HepG2 (cell line): ENCODE measurements around the gene LRP1B.

Experiments used
- SNRNP70 ChIP-seq: fragments of 200-400 bp; formaldehyde crosslinking; IDR thresholded peaks from 2 replicates; pipeline ENCODE4 v1.6.1; 2017; ENCODE audit warnings: mild to moderate bottlenecking, low read depth, low read length, moderate library complexity
- TCF7L2 ChIP-seq: IDR thresholded peaks from 2 replicates; pipeline ENCODE4 v1.6.1; 2011; ENCODE audit warnings: mild to moderate bottlenecking, low read depth, low read length, moderate library complexity
- ZBTB42 ChIP-seq: sonication (generic); formaldehyde crosslinking; IDR thresholded peaks from 2 replicates; pipeline ENCODE4 v1.5.0; 2020; ENCODE audit warnings: mild to moderate bottlenecking, missing genetic modification reagents
- ZNF430 ChIP-seq: sonication (generic); formaldehyde crosslinking; IDR thresholded peaks from 2 replicates; pipeline ENCODE4 v1.9.0; 2021; ENCODE audit warnings: mild to moderate bottlenecking, missing genetic modification reagents
- TF ChIP-seq, protein P1 (sequence below): sonication (generic); formaldehyde crosslinking; IDR thresholded peaks from 2 replicates; pipeline ENCODE4 v1.9.0; 2021; ENCODE audit warnings: missing genetic modification reagents, borderline replicate concordance
- TF ChIP-seq, protein P2 (sequence below): sonication (generic); formaldehyde crosslinking; IDR thresholded peaks from 2 replicates; pipeline ENCODE4 v1.5.0; 2020; ENCODE audit warnings: mild to moderate bottlenecking, missing genetic modification reagents, moderate library complexity

DNA sequence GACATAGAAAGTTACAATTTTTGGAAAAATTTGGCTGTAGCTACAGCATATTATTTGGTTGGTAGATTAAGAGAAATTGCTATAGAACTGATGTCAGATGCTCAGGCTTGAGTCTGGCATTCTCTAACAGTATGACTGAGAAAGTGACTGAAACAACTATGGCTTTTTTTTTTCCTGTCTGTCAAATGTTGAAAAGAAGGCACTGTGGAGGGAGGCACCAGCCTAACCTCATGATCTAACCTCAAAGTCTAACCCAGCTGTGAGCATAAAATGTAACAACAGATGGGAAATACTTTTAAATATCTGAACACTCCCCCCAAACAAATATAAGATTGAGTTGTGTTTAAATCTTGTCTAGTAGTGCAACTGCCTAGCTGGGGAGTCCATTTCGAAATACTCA, 629.1 kb downstream of the LRP1B start:
- TF ChIP-seq, protein P1, sequence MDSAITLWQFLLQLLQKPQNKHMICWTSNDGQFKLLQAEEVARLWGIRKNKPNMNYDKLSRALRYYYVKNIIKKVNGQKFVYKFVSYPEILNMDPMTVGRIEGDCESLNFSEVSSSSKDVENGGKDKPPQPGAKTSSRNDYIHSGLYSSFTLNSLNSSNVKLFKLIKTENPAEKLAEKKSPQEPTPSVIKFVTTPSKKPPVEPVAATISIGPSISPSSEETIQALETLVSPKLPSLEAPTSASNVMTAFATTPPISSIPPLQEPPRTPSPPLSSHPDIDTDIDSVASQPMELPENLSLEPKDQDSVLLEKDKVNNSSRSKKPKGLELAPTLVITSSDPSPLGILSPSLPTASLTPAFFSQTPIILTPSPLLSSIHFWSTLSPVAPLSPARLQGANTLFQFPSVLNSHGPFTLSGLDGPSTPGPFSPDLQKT (CRISPR knock-in tag) = no peak
- TF ChIP-seq TCF7L2 (no peak), ZNF430 (no peak), ZBTB42 (CRISPR knock-in tag) (no peak), SNRNP70 (no peak)
- TF ChIP-seq, protein P2, sequence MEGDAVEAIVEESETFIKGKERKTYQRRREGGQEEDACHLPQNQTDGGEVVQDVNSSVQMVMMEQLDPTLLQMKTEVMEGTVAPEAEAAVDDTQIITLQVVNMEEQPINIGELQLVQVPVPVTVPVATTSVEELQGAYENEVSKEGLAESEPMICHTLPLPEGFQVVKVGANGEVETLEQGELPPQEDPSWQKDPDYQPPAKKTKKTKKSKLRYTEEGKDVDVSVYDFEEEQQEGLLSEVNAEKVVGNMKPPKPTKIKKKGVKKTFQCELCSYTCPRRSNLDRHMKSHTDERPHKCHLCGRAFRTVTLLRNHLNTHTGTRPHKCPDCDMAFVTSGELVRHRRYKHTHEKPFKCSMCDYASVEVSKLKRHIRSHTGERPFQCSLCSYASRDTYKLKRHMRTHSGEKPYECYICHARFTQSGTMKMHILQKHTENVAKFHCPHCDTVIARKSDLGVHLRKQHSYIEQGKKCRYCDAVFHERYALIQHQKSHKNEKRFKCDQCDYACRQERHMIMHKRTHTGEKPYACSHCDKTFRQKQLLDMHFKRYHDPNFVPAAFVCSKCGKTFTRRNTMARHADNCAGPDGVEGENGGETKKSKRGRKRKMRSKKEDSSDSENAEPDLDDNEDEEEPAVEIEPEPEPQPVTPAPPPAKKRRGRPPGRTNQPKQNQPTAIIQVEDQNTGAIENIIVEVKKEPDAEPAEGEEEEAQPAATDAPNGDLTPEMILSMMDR (CRISPR knock-in tag) = no peak
